GM03348 (cell line): ENCODE data around the gene STK11IP.

ENCODE experiments used
- DNase-seq: peaks from one replicate; pipeline ENCODE4 v3.0.0; 2012; ENCODE audit warnings: low spot score

The STK11IP gene

GRCh38 chr2:219563271-219563928 lies 34.3 kb upstream of the STK11IP start:
- DNase-seq = no peak

- no peak for DNase-seq
Observed at GRCh38 chr2:219565130-219566080, 32.3 kb upstream of the STK11IP start.

GRCh38 chr2:219566640-219567039 lies 31.0 kb upstream of the STK11IP start:
- DNase-seq = no peak

- no peak for DNase-seq
Observed at GRCh38 chr2:219567131-219567530, 30.5 kb upstream of the STK11IP start.

GRCh38 chr2:219567791-219568361 lies 29.8 kb upstream of the STK11IP start:
- DNase-seq = no peak

- no peak for DNase-seq
Observed at GRCh38 chr2:219569041-219569440, 28.6 kb upstream of the STK11IP start.

GRCh38 chr2:219569635-219570034 lies 28.0 kb upstream of the STK11IP start:
- DNase-seq = no peak

GRCh38 chr2:219570194-219570923 lies 27.3 kb upstream of the STK11IP start:
- DNase-seq = peak; percentile 85

GRCh38 chr2:219570924-219571310 lies 26.7 kb upstream of the STK11IP start:
- no peak for DNase-seq

- peak; percentile 91 for DNase-seq
Observed at GRCh38 chr2:219571311-219572236, 26.1 kb upstream of the STK11IP start, which contains the start of gene OBSL1. Gene OBSL1 (minus strand): TSS chr2:219571539. CDS start chr2:219571232, 307 bp downstream.

- DNase-seq = no peak
Observed at GRCh38 chr2:219572237-219573001, 25.2 kb upstream of the STK11IP start, which contains the start of gene INHA. Gene INHA (plus strand): TSS chr2:219572310. CDS start chr2:219572375, 65 bp downstream.

GRCh38 chr2:219573166-219573565 lies 24.5 kb upstream of the STK11IP start:
- no peak for DNase-seq

GRCh38 chr2:219574484-219575311 lies 23.0 kb upstream of the STK11IP start:
- no peak for DNase-seq

GRCh38 chr2:219575566-219576504 lies 21.8 kb upstream of the STK11IP start:
- peak; percentile 1 for DNase-seq

GRCh38 chr2:219576505-219577388 lies 20.9 kb upstream of the STK11IP start:
- DNase-seq = peak; percentile 15

GRCh38 chr2:219578811-219579613 lies 18.6 kb upstream of the STK11IP start:
- peak; percentile 26 for DNase-seq
